ENCODE data around the gene CD82.

DNA sequence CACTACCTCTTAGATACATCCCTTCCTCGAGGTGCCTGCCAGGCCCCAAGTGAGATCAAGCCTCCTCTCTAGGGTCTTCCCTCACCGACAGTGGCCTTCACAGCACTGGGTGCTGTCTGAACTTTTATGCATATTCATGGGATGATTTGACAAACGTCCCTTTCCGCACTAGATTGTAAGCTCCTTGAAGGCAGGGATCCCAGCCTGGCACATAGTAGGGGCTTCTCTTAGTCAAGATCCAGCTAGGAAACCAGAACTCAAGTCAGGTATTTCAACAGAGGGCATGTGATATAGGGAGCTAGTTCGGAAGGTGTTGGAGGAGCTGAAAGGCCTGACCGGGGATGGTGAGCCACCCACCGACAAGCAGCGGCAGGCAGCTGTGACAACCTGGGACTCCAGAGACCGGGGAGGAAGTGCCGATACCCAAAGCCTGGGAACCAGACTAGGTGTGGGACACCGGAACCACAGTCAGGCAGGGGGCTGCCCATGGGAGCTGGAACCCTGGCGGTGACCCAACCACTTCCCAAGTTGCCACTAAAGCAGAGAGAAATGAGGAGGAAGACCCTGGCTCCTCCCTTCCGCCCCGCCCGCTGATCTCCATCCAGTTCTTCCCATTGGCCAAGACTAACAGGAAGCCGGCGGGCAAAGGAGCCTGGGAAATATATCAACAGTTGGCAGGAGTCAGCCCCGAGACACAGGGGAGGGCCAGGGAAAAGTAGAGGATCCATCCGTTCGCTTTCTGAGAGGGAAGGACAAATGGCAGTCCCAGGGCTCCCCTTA, 39.8 kb upstream of the CD82 start:
- TF ChIP-seq, protein P1, sequence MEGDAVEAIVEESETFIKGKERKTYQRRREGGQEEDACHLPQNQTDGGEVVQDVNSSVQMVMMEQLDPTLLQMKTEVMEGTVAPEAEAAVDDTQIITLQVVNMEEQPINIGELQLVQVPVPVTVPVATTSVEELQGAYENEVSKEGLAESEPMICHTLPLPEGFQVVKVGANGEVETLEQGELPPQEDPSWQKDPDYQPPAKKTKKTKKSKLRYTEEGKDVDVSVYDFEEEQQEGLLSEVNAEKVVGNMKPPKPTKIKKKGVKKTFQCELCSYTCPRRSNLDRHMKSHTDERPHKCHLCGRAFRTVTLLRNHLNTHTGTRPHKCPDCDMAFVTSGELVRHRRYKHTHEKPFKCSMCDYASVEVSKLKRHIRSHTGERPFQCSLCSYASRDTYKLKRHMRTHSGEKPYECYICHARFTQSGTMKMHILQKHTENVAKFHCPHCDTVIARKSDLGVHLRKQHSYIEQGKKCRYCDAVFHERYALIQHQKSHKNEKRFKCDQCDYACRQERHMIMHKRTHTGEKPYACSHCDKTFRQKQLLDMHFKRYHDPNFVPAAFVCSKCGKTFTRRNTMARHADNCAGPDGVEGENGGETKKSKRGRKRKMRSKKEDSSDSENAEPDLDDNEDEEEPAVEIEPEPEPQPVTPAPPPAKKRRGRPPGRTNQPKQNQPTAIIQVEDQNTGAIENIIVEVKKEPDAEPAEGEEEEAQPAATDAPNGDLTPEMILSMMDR (IDR thresholded peaks at IDR 0.05), result no peak
- no peak for TF ChIP-seq EZH2phosphoT487 (IDR thresholded peaks at IDR 0.05)
